NCI-H446 (cell line): ENCODE results near the gene DAGLA.

ENCODE experiments used
- DNase-seq, 2 experiments: peaks; one replicate each; lab custom pipeline; 2025; lab: John Stamatoyannopoulos, UW

Gene DAGLA

DNA sequence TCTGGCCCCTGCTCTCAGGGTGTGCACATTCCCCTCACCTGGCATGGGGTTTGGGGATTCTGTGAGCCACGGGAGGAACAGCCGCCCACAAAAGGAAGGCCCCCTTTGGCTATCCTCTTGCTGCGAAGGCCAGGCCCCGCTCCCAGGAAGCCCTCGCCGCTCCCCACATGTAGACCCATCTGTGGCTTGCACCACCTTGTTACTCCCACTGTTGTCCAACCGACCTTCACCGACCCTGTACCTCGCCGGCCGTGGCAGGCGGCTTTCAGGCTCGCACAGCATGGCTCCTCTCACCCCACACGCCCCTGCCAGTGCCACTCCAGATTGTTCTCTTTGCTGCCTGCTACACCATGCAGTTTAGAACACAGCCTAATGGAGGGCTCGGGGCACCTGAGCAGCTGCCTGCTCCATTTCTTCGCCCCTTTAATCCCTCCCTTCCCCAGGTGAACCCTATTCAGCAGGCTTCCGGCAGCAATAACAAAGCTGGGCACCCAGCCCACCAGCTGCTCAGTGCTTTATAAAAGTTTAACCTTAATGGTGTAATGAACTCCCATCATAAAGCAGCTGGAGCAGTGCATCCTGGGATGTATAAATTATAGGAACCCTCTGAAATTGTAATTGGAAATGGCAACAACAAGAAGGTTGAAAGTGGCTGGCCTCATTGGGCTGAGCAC, 10.7 kb downstream of the DAGLA start:
- DNase-seq = no peak

- DNase-seq = peak in 1 of 2 experiments; percentile 62
Observed at GRCh38 chr11:61691380-61692156, 11.4 kb downstream of the DAGLA start.

GRCh38 chr11:61693922-61694601, 13.9 kb downstream of the DAGLA start:
- DNase-seq = peak; percentile 36 to 78

GRCh38 chr11:61694602-61694939, 14.4 kb downstream of the DAGLA start:
- DNase-seq = no peak

- peak; percentile 29 to 80 for DNase-seq
Observed at GRCh38 chr11:61694946-61695706, 14.9 kb downstream of the DAGLA start.

DNA sequence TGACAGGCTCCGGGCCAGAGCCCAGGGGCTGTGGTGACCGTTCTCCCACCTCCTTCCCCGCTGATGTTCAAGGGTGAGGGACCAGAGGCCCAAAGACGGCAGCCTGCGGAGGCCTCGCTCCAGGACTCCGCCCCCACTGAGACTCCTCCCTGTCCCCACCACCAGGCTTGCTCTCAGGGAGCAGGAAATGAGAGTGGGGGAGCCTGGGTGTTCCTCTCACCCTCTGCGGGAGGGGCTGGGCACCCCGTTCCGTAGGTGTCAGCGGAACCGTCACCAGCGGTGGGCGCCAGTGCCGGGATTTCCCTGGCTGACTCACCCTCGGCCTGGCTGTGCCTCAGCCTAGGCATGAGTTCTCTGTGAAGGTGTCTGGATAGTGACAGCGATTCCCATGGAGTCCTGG, 15.7 kb downstream of the DAGLA start:
- no peak for DNase-seq

- no peak for DNase-seq
Observed at GRCh38 chr11:61696602-61697001, 16.4 kb downstream of the DAGLA start.

DNA sequence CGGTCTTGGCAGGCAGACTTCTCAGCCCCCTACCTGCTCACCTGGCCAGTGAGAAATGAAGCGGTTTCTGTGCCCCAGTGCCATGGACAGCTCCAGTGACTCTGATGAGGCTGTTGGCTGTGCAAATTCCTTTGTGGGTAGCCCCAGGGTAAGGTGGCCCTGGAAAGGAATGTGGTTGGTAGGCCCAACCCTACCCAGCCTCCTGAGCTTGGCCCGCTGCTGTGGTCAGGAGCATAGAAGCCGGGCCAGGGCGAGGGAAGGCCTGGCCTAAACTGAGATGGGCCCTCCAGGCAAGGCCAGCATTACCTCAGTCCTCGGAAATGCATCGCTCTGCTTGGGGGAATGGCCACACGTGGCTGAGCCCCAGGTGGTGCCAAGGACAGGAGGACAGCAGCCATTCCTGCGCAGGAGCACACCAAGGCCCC, 16.9 kb downstream of the DAGLA start:
- no peak for DNase-seq

DNA sequence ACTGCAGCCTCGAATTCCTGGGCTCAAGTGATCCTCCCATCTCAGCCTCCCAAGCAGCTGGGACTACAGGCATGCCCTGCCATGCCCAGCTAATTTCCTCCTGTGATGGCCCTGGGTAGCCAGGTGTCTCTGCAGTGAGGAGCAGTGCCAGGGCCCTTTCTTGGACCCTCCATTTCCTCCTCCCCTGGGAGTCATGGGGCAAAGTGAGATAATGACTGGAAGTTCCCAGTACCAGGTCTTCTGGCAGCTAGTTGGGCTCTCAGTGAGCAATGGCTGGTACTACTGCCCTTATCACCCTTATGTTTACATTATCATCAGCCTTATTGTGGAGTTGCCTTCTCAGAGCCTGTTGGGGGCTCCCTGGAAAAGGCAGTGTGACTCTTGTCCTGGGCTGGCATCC, 17.6 kb downstream of the DAGLA start:
- peak in 1 of 2 experiments; percentile 71 for DNase-seq

- DNase-seq = peak; percentile 86 to 96
Observed at GRCh38 chr11:61698173-61698948, 18.2 kb downstream of the DAGLA start.

- DNase-seq = no peak
Observed at GRCh38 chr11:61699737-61700160, 19.6 kb downstream of the DAGLA start.

GRCh38 chr11:61700212-61700611, 20.0 kb downstream of the DAGLA start:
- no peak for DNase-seq

DNA sequence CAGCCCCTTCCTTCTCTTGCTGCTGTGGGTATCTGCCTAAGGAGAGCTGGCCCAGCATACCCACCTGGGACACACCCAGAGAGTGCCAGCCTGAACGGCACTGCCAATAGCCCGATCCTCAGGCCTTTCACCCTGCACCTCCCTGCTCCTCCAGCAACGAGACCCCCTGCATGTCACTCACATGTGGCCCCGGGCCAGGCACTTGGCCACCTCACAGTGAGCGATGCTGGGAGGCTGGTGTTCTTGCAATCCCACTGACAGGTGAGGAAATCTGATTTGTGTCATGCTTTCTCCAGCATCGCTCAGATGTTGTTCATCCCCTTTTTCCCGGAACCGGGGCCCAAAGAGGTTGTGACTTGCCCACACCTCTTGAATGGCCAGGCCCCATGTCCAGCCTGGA, 20.5 kb downstream of the DAGLA start:
- no peak for DNase-seq

DNA sequence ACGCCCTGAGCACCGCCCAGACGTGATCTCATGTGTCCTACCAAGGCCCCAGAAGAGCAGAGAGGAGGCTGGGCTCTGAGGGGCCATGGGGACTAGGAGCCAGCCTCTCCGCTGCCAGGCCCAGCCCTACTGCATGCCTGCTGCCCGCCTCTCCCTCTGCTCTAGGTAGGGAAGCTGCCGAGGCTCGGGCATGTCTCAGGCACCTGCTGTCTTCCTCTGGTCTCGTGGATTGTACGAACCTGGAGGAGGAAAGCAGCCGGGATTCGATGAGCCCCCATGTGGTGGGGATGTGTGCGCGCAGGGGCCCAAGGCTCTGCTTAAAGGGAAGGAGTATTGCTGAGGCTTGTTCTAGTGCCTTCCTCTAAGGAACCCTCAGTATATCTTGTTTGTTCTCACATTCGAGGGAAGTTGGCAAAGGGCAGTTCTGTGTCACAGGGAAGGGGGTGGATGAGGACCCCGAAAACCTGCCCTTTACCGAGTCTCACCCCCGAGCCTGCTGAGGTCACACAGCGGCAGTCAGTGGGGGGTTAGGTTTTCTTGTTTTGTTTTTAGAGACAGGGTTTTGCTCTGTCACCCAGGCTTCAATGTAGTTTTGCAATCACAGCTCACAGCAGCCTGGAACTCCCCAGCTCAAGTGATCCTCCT, 21.2 kb downstream of the DAGLA start:
- peak in 1 of 2 experiments; percentile 42 for DNase-seq

GRCh38 chr11:61702701-61703312, 22.6 kb downstream of the DAGLA start:
- no peak for DNase-seq

GRCh38 chr11:61704838-61705237, 24.6 kb downstream of the DAGLA start:
- DNase-seq = no peak

DNA sequence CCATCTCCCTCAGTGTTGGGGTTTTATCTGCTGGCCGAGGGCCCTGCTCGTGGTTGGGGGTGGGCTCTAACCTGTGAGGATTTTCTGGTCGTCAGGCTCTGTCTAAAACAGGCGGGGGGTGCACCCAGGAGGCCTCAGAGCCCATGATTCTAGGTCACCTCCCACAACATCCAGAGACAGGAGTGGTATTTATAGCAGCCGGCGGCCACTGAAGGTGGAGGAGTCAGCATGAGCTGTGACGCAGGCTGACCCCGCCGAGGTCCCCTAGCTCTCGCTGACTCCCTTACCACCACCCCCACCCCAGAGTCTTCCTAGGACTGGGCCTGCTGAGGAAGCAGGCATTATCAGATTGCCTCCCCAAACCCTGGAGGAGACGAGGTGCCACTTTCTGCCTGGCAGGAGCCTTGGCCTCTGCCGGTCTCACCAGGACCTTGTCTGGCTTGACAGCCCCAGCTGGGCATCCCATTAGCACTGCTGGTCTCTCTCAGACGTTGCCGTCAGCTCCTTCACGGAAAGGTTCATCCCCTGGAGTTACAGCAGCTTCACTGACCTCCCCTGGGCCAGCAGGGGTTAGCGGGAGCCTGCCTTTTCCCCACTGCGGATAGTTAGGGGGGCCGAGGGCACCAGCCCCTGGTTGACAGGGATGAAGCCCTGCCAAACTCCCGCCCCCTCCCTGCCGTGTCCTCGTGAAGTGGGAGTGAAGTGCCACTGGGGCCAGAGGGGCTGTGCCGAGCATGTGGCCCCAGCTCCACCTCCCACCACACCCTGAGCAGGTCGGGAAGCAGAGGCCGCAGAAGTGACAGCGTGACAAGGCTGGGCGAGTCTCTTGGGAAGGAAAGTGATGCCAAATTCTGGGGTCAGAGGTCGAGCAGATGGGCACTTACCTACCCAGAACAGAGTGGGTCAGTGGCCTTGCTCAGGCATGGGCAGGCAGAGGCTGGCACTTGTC, 26.5 kb downstream of the DAGLA start:
- no peak for DNase-seq

DNA sequence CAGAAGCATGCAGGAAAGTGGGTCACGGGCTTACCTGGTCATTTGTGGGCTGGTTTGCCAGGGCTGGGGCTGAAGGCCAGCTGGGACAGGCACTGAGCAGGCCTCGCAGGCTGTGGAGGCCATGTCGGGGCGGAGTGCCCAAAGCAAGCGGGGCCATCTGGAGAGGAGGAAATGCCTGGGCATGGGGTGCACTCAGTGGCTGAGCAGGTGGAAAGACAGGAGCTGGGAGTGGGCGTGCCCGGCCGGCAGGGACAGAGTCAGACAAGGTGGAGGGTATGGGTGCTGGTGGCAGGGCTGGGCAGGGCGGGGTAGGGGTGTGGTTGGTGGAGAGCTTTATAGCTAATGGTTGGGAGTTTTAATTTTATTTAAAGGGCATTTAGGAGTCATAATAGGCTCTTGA, 27.4 kb downstream of the DAGLA start:
- peak in 1 of 2 experiments; percentile 20 for DNase-seq

DNA sequence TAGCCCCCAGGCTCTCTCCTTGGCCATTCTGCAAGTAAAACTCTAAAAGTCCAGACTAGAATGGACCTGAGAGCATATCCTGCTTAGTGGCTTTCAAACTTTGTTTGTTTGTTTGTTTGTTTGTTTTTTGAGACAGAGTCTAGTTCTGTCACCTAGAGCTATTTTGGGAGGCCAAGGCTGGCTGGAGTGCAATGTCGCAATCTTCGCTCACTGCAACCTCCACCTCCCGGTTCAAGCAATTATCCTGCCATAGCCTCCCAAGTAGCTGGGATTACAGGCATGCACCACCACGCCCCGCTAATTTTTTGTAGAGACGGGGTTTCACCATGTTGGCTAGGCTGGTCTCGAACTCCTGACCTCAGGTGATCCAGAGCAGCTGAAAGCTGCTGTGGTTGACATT, 28.9 kb downstream of the DAGLA start:
- no peak for DNase-seq
